B cell (primary cell): Measurements from ENCODE around the gene CLCN5.

Experiments used
- EZH2 ChIP-seq: IDR thresholded peaks from 2 replicates; pipeline ENCODE4 v1.6.1; 2012; ENCODE audit warnings: borderline replicate concordance, low read depth, mild to moderate bottlenecking, moderate library complexity, low read length; ENCODE audit not compliant: insufficient read depth, poor library complexity, severe bottlenecking
- TF ChIP-seq, protein P1 (sequence below): fragments of 200-600 bp; IDR thresholded peaks from one replicate; pipeline ENCODE4 v1.8.0; 2022; ENCODE audit warnings: antibody characterized with exemption, mild to moderate bottlenecking

DNA sequence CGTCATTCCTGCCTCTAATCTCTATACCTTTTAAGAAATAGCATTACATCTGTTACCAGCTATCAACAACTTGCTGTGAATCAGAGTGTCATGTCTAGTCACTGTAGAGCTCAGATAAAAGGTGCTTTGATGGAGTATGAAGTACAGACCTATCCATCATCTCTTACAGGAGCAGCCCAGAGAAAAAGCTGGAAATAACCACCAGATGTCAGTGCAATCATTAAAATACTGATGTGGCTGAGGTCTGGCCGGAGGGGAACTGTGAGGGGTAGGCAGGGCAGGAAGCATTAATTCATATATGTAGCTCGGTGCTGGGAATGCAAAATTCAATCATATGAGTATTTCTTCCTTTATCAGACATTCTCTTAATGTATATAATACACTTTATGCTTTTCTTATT is 177.8 kb downstream of the CLCN5 start:
- TF ChIP-seq, protein P1, sequence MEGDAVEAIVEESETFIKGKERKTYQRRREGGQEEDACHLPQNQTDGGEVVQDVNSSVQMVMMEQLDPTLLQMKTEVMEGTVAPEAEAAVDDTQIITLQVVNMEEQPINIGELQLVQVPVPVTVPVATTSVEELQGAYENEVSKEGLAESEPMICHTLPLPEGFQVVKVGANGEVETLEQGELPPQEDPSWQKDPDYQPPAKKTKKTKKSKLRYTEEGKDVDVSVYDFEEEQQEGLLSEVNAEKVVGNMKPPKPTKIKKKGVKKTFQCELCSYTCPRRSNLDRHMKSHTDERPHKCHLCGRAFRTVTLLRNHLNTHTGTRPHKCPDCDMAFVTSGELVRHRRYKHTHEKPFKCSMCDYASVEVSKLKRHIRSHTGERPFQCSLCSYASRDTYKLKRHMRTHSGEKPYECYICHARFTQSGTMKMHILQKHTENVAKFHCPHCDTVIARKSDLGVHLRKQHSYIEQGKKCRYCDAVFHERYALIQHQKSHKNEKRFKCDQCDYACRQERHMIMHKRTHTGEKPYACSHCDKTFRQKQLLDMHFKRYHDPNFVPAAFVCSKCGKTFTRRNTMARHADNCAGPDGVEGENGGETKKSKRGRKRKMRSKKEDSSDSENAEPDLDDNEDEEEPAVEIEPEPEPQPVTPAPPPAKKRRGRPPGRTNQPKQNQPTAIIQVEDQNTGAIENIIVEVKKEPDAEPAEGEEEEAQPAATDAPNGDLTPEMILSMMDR, result peak; percentile 22
- no peak for TF ChIP-seq EZH2
